ENCODE measurements around the gene CTBP2. TPM values are rescaled to one million over a fixed set of nuclear protein-coding genes. Genes with fewer than 3 reads are reported as not detected.

Gene CTBP2
- total RNA-seq, 1 experiment from 2014 or later, result 77.8 TPM

- BruUV-seq (replicated peaks), result no TSS peak
- peaks cover 78% of the 10 kb centered on the region for H3K36me3 ChIP-seq (ENCODE audit: insufficient read depth, low read length, poor library complexity, severe bottlenecking)
- CTCF ChIA-PET, result no interaction called here
These were observed 172.6 kb downstream of the CTBP2 start for GRCh38 chr10:124987788-124988187.

GRCh38 chr10:124985162-124985561 lies 175.2 kb downstream of the CTBP2 start:
- intact Hi-C loops (cut with micrococcal nuclease; ENCODE audit: unreplicated experiment), result no loop called here
- no peak overlapping the region for H3K27ac ChIP-seq (ENCODE audit: low read depth, low read length, poor library complexity, severe bottlenecking)
- TSS peak; percentile 37 for BruUV-seq (replicated peaks)
- no peaks in the 10 kb centered on the region for H3K4me1 ChIP-seq (ENCODE audit: insufficient read depth, low read length, poor library complexity, severe bottlenecking)
- H3K4me3 ChIP-seq (ENCODE audit: low read depth, low read length, poor library complexity, severe bottlenecking), result no peak overlapping the region
- peaks cover 56% of the 10 kb centered on the region for H3K36me3 ChIP-seq (ENCODE audit: insufficient read depth, low read length, poor library complexity, severe bottlenecking)
- POLR2A ChIA-PET (ENCODE audit: low non-redundant PET), result no interaction called here
- no peaks in the 10 kb centered on the region for H3K9me3 ChIP-seq (ENCODE audit: low read depth, low read length, poor library complexity, severe bottlenecking)
- no peaks in the 10 kb centered on the region for H3K27me3 ChIP-seq (replicated peaks; ENCODE audit: insufficient read depth, low read depth, low read length, poor library complexity)
- TF ChIP-seq CTCF (conservative IDR thresholded peaks at IDR 0.05; ENCODE audit: low read depth, low read length) (no peak), EZH2 (IDR thresholded peaks at IDR 0.05; ENCODE audit: borderline replicate concordance, low read depth, low read length, poor library complexity, severe bottlenecking) (no peak)
- no peak for DNase-seq (ENCODE audit: low spot score)
- CTCF ChIA-PET, result no interaction called here

More at GRCh38 chr10:124987788-124988187, 172.6 kb downstream of the CTBP2 start:
- intact Hi-C loops (cut with micrococcal nuclease; ENCODE audit: unreplicated experiment), result no loop called here
- POLR2A ChIA-PET (ENCODE audit: low non-redundant PET), result no interaction called here
- Histone ChIP-seq H3K27me3 (replicated peaks; ENCODE audit: insufficient read depth, low read depth, low read length, poor library complexity) (no peaks in the 10 kb centered on the region), H3K27ac (ENCODE audit: low read depth, low read length, poor library complexity, severe bottlenecking) (no peak overlapping the region), H3K4me1 (ENCODE audit: insufficient read depth, low read length, poor library complexity, severe bottlenecking) (no peaks in the 10 kb centered on the region), H3K4me3 (ENCODE audit: low read depth, low read length, poor library complexity, severe bottlenecking) (no peak overlapping the region), H3K9me3 (ENCODE audit: low read depth, low read length, poor library complexity, severe bottlenecking) (no peaks in the 10 kb centered on the region)
- DNase-seq (ENCODE audit: low spot score), result no peak
- TF ChIP-seq CTCF (conservative IDR thresholded peaks at IDR 0.05; ENCODE audit: low read depth, low read length) (no peak), EZH2 (IDR thresholded peaks at IDR 0.05; ENCODE audit: borderline replicate concordance, low read depth, low read length, poor library complexity, severe bottlenecking) (no peak)

GRCh38 chr10:124984376-124984775 lies 176.0 kb downstream of the CTBP2 start:
- POLR2A ChIA-PET (ENCODE audit: low non-redundant PET), result no interaction called here
- H3K4me3 ChIP-seq (ENCODE audit: low read depth, low read length, poor library complexity, severe bottlenecking), result no peak overlapping the region
- intact Hi-C loops (cut with micrococcal nuclease; ENCODE audit: unreplicated experiment), result no loop called here
- no peak for DNase-seq (ENCODE audit: low spot score)
- peaks cover 56% of the 10 kb centered on the region for H3K36me3 ChIP-seq (ENCODE audit: insufficient read depth, low read length, poor library complexity, severe bottlenecking)
- CTCF ChIA-PET, result no interaction called here
- no peaks in the 10 kb centered on the region for H3K27me3 ChIP-seq (replicated peaks; ENCODE audit: insufficient read depth, low read depth, low read length, poor library complexity)
- H3K9me3 ChIP-seq (ENCODE audit: low read depth, low read length, poor library complexity, severe bottlenecking), result no peaks in the 10 kb centered on the region
- no peak for TF ChIP-seq CTCF (conservative IDR thresholded peaks at IDR 0.05; ENCODE audit: low read depth, low read length)
- no peak for TF ChIP-seq EZH2 (IDR thresholded peaks at IDR 0.05; ENCODE audit: borderline replicate concordance, low read depth, low read length, poor library complexity, severe bottlenecking)
- H3K27ac ChIP-seq (ENCODE audit: low read depth, low read length, poor library complexity, severe bottlenecking), result no peak overlapping the region
- BruUV-seq (replicated peaks), result no TSS peak
- no peaks in the 10 kb centered on the region for H3K4me1 ChIP-seq (ENCODE audit: insufficient read depth, low read length, poor library complexity, severe bottlenecking)
